ENCODE data around the gene MASTL.

Gene MASTL
- long read RNA-seq, transcript MASTL-202 (12 exons, 3,080 nt) = minor isoform, 7 of 68 reads
- long read RNA-seq, transcript MASTL-203 (12 exons, 3,623 nt) = major isoform, 18 of 68 reads
- long read RNA-seq, partial matches to known transcripts = 32 of 68 reads
- long read RNA-seq, other reads (novel, unspliced or antisense) = 8 of 68 reads

DNA sequence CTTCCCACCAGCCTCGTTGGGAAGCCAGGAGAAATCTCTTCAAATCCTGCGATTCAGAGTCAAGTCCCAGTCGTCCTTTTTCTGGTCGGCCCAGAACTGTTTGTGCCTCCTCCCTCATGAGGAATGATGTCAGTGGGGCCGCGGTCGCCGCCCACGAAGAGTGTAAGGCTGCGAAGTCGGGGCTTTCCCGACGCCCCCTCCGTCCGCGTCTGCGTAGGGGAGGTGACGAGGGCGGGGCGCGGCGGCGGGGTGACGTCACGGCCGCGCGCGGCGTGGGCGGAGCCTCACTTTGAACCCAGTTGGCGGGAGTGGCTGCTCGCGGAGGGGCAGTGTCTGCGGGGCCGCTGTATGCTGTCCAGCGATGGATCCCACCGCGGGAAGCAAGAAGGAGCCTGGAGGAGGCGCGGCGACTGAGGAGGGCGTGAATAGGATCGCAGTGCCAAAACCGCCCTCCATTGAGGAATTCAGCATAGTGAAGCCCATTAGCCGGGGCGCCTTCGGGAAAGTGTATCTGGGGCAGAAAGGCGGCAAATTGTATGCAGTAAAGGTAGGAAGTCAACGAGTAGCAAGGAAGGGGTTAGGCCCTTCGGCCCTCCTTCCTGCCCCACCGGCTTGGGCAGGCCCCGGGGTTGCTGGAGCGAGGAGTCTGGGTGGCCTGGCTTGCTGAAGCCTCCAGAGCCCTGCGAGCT is at the start of gene MASTL:
MASTL (plus strand) TSS at position 287 of the 689 bp plus-strand sequence; CDS start at position 362, 75 bp downstream.
- H3K4me3 ChIP-seq (replicated peaks; ENCODE audit: insufficient read depth, low read length) = peak within 1 kb of the TSS; percentile 53
- H3K27me3 ChIP-seq (ENCODE audit: insufficient read depth, poor library complexity, severe bottlenecking) = no peaks in the 10 kb centered on the region
- TF ChIP-seq, protein P1, sequence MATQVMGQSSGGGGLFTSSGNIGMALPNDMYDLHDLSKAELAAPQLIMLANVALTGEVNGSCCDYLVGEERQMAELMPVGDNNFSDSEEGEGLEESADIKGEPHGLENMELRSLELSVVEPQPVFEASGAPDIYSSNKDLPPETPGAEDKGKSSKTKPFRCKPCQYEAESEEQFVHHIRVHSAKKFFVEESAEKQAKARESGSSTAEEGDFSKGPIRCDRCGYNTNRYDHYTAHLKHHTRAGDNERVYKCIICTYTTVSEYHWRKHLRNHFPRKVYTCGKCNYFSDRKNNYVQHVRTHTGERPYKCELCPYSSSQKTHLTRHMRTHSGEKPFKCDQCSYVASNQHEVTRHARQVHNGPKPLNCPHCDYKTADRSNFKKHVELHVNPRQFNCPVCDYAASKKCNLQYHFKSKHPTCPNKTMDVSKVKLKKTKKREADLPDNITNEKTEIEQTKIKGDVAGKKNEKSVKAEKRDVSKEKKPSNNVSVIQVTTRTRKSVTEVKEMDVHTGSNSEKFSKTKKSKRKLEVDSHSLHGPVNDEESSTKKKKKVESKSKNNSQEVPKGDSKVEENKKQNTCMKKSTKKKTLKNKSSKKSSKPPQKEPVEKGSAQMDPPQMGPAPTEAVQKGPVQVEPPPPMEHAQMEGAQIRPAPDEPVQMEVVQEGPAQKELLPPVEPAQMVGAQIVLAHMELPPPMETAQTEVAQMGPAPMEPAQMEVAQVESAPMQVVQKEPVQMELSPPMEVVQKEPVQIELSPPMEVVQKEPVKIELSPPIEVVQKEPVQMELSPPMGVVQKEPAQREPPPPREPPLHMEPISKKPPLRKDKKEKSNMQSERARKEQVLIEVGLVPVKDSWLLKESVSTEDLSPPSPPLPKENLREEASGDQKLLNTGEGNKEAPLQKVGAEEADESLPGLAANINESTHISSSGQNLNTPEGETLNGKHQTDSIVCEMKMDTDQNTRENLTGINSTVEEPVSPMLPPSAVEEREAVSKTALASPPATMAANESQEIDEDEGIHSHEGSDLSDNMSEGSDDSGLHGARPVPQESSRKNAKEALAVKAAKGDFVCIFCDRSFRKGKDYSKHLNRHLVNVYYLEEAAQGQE (IDR thresholded peaks at IDR 0.05; ENCODE audit: insufficient replicate concordance, low read depth) = no peak
- TF ChIP-seq POLR2AphosphoS5 (IDR thresholded peaks at IDR 0.05; ENCODE audit: low read depth) = peak; percentile 81
- TF ChIP-seq SPI1 (IDR thresholded peaks at IDR 0.05; ENCODE audit: borderline replicate concordance, low read depth) = no peak
- TF ChIP-seq GABPA (IDR thresholded peaks at IDR 0.05; ENCODE audit: low read depth) = no peak
- no peak for TF ChIP-seq CTCF (IDR thresholded peaks at IDR 0.05; ENCODE audit: insufficient read depth, low read length)
- DNase-seq (ENCODE audit: low read depth in 1 of 2, low spot score in 1 of 2) = peak; percentile 66 to 88
- peak within 1 kb of the TSS; percentile 97 for H3K27ac ChIP-seq (replicated peaks)

GRCh38 chr10:27108165-27108564 is 47.0 kb upstream of the MASTL start:
- H3K4me3 ChIP-seq (replicated peaks; ENCODE audit: insufficient read depth, low read length) = no peak overlapping the region
- H3K27me3 ChIP-seq (ENCODE audit: insufficient read depth, poor library complexity, severe bottlenecking) = no peaks in the 10 kb centered on the region
- TF ChIP-seq POLR2AphosphoS5 (IDR thresholded peaks at IDR 0.05; ENCODE audit: low read depth) (no peak), GABPA (IDR thresholded peaks at IDR 0.05; ENCODE audit: low read depth) (no peak), SPI1 (IDR thresholded peaks at IDR 0.05; ENCODE audit: borderline replicate concordance, low read depth) (no peak)
- no peak for DNase-seq (ENCODE audit: low read depth in 1 of 2, low spot score in 1 of 2)
- H3K27ac ChIP-seq (replicated peaks) = no peak overlapping the region

- no peaks in the 10 kb centered on the region for H3K27me3 ChIP-seq (ENCODE audit: insufficient read depth, poor library complexity, severe bottlenecking)
- H3K4me3 ChIP-seq (replicated peaks; ENCODE audit: insufficient read depth, low read length) = no peak overlapping the region
- TF ChIP-seq SPI1 (IDR thresholded peaks at IDR 0.05; ENCODE audit: borderline replicate concordance, low read depth) (0 out of 2 replicates have a peak, but pooled peaks have one; percentile 13), GABPA (IDR thresholded peaks at IDR 0.05; ENCODE audit: low read depth) (no peak)
- no peak overlapping the region for H3K27ac ChIP-seq (replicated peaks)
- DNase-seq (ENCODE audit: low read depth in 1 of 2, low spot score in 1 of 2) = peak in 1 of 2 experiments; percentile 48
Measured at GRCh38 chr10:27134371-27134770, 20.8 kb upstream of the MASTL start.

GRCh38 chr10:27138277-27138676 is 16.9 kb upstream of the MASTL start:
- no peak for DNase-seq (ENCODE audit: low read depth in 1 of 2, low spot score in 1 of 2)
- TF ChIP-seq, protein P1 (IDR thresholded peaks at IDR 0.05; ENCODE audit: insufficient replicate concordance, low read depth) = no peak
- TF ChIP-seq SPI1 (IDR thresholded peaks at IDR 0.05; ENCODE audit: borderline replicate concordance, low read depth) (no peak), GABPA (IDR thresholded peaks at IDR 0.05; ENCODE audit: low read depth) (no peak)
- no peak overlapping the region for H3K27ac ChIP-seq (replicated peaks)
- no peaks in the 10 kb centered on the region for H3K27me3 ChIP-seq (ENCODE audit: insufficient read depth, poor library complexity, severe bottlenecking)
- H3K4me3 ChIP-seq (replicated peaks; ENCODE audit: insufficient read depth, low read length) = no peak overlapping the region

DNA sequence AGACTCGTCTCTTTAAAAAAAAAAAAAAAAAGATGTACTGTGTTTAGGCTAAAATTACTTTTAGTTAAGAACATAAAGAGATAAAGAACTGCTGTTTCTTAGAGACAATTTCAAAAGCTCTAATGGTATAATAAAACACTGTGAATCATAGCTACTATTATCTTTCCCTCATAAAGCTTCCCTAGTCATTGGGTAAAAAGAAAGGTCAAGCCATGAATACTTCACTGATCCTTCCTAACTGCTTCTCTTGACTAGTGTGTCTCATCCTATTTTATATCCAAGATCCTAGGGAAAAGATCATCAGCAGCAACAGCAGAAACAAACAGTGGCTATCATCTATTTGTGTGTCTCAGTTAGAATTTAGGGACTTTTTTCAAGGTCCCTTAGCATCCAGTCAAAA is 11.5 kb upstream of the MASTL start:
- no peak for DNase-seq (ENCODE audit: low read depth in 1 of 2, low spot score in 1 of 2)
- Histone ChIP-seq H3K27me3 (ENCODE audit: insufficient read depth, poor library complexity, severe bottlenecking) (no peaks in the 10 kb centered on the region), H3K27ac (replicated peaks) (no peak overlapping the region), H3K4me3 (replicated peaks; ENCODE audit: insufficient read depth, low read length) (no peak overlapping the region)
- TF ChIP-seq SPI1 (IDR thresholded peaks at IDR 0.05; ENCODE audit: borderline replicate concordance, low read depth) (no peak), POLR2AphosphoS5 (IDR thresholded peaks at IDR 0.05; ENCODE audit: low read depth) (no peak), CTCF (IDR thresholded peaks at IDR 0.05; ENCODE audit: insufficient read depth, low read length) (no peak), GABPA (IDR thresholded peaks at IDR 0.05; ENCODE audit: low read depth) (no peak)
- TF ChIP-seq, protein P1 (IDR thresholded peaks at IDR 0.05; ENCODE audit: insufficient replicate concordance, low read depth) = no peak

Data from HL-60 (cell line).